ENCODE results near the gene TOLLIP. TPM values are rescaled to one million over a fixed set of nuclear protein-coding genes. Genes with fewer than 3 reads are reported as not detected.

TOLLIP gene
- total RNA-seq, 4 donors from 2014 or later, result 114 to 167 (median 129) TPM

GRCh38 chr11:1234054-1234720 lies 75.2 kb downstream of the TOLLIP start:
- TF ChIP-seq POLR2A (IDR thresholded peaks at IDR 0.05), result no peak
- no peak for TF ChIP-seq CTCF (IDR thresholded peaks at IDR 0.05)
- no peak overlapping the region for H3K4me3 ChIP-seq (ENCODE audit: low read depth, poor library complexity, severe bottlenecking)
- 75 to 81% methylated on average over 9 to 11 of the region's 22 CpGs for WGBS, 2 donors
- DNase-seq (ENCODE audit: low spot score in 2 of 2), result peak in 1 of 2 donors; percentile 79
- intact Hi-C loops (cut with DNase I; ENCODE audit: low total_unique reads), result no loop called here

- TF ChIP-seq CTCF (IDR thresholded peaks at IDR 0.05) (no peak), POLR2A (IDR thresholded peaks at IDR 0.05) (no peak)
- 47 to 52% methylated on average over 12 of the region's 21 CpGs for WGBS, 2 donors
- DNase-seq (ENCODE audit: low spot score in 2 of 2), result peak in 1 of 2 donors; percentile 63
- no peak overlapping the region for H3K4me3 ChIP-seq (ENCODE audit: low read depth, poor library complexity, severe bottlenecking)
- intact Hi-C loops (cut with DNase I; ENCODE audit: low total_unique reads), result no loop called here
Observed at GRCh38 chr11:1233351-1234053, 75.9 kb downstream of the TOLLIP start.

- peak in 1 of 2 donors; percentile 69 for DNase-seq (ENCODE audit: low spot score in 2 of 2)
- no peak overlapping the region for H3K4me3 ChIP-seq (ENCODE audit: low read depth, poor library complexity, severe bottlenecking)
- WGBS, 2 donors, result 60 to 67% methylated on average over 18 to 30 of the region's 30 CpGs
- intact Hi-C loops (cut with DNase I; ENCODE audit: low total_unique reads), result no loop called here
- TF ChIP-seq POLR2A (IDR thresholded peaks at IDR 0.05) (no peak), CTCF (IDR thresholded peaks at IDR 0.05) (no peak)
Observed at GRCh38 chr11:1232883-1233321, 76.5 kb downstream of the TOLLIP start.

GRCh38 chr11:1232021-1232882 lies 77.2 kb downstream of the TOLLIP start:
- intact Hi-C loops (cut with DNase I; ENCODE audit: low total_unique reads), result no loop called here
- no peak overlapping the region for H3K4me3 ChIP-seq (ENCODE audit: low read depth, poor library complexity, severe bottlenecking)
- DNase-seq (ENCODE audit: low spot score in 2 of 2), result peak in 1 of 2 donors; percentile 74
- TF ChIP-seq POLR2A (IDR thresholded peaks at IDR 0.05) (no peak), CTCF (IDR thresholded peaks at IDR 0.05) (no peak)
- 70 to 78% methylated on average over 29 to 44 of the region's 46 CpGs for WGBS, 2 donors

- DNase-seq (ENCODE audit: low spot score in 2 of 2), result peak in 1 of 2 donors; percentile 85
- intact Hi-C loops (cut with DNase I; ENCODE audit: low total_unique reads), result no loop called here
- TF ChIP-seq POLR2A (IDR thresholded peaks at IDR 0.05) (no peak), CTCF (IDR thresholded peaks at IDR 0.05) (no peak)
- 61% methylated on average over 10 of the region's 22 CpGs; no CpG with 5 or more reads in 1 of the 2 donors for WGBS, 2 donors
- no peak overlapping the region for H3K4me3 ChIP-seq (ENCODE audit: low read depth, poor library complexity, severe bottlenecking)
Observed at GRCh38 chr11:1231396-1232020, 77.9 kb downstream of the TOLLIP start.
